ENCODE data around the gene APOB.

DNA sequence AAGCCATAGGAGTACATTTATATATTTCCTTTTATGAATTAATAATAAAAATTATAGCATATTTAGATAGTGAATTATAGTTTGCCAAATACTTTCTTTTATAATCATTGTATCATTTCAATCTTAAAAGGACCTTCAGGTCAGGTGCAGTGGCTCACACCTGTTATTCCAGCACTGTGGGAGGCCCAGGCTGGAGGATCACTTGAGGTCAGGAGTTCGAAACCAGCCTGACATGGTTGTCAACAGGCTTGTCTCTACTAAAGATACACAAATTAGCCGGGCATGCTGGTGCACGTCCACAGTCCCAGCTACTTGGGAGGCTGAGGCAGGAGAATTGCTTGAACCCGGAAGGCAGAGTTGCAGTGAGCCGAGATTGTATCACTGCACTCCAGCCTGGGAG is 19.7 kb downstream of the APOB start:
- TF ChIP-seq, protein P1, sequence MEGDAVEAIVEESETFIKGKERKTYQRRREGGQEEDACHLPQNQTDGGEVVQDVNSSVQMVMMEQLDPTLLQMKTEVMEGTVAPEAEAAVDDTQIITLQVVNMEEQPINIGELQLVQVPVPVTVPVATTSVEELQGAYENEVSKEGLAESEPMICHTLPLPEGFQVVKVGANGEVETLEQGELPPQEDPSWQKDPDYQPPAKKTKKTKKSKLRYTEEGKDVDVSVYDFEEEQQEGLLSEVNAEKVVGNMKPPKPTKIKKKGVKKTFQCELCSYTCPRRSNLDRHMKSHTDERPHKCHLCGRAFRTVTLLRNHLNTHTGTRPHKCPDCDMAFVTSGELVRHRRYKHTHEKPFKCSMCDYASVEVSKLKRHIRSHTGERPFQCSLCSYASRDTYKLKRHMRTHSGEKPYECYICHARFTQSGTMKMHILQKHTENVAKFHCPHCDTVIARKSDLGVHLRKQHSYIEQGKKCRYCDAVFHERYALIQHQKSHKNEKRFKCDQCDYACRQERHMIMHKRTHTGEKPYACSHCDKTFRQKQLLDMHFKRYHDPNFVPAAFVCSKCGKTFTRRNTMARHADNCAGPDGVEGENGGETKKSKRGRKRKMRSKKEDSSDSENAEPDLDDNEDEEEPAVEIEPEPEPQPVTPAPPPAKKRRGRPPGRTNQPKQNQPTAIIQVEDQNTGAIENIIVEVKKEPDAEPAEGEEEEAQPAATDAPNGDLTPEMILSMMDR (conservative IDR thresholded peaks at IDR 0.05; ENCODE audit: low read depth, low read length) = no peak
- no peak for TF ChIP-seq EZH2 (IDR thresholded peaks at IDR 0.05; ENCODE audit: borderline replicate concordance, low read depth, low read length, poor library complexity, severe bottlenecking)
